A673 (cell line): ENCODE results near the gene ACP1. TPM values are rescaled to one million over a fixed set of nuclear protein-coding genes. Genes with fewer than 3 reads are reported as not detected.

ENCODE experiments used
- BruUV-seq: library from RNA; stranded (reverse); fragments of 400-500 nt; replicated peaks from 2 replicates; lab custom pipeline; 2021; lab: Mats Ljungman, UMichigan
- CTCF ChIA-PET: fragments of 300-600 bp; sonication (Branson Sonifier 250); formaldehyde crosslinking; loops from one replicate; lab custom pipeline; 2022; ENCODE audit warnings: antibody characterized with exemption; lab: Charles Lee
- POLR2A ChIA-PET: fragments of 300-600 bp; sonication (Branson Sonifier 250); formaldehyde crosslinking; loops from one replicate; lab custom pipeline; 2022; ENCODE audit warnings: antibody characterized with exemption; ENCODE audit not compliant: low non-redundant PET; lab: Charles Lee
- DNase-seq: peaks from one replicate; pipeline ENCODE4 v3.0.0-alpha.2; 2015; ENCODE audit warnings: low spot score
- H3K27ac ChIP-seq: fragments of 200-600 bp; sonication (generic); 2 replicates; pipeline ENCODE4 v1.5.1; 2016; ENCODE audit warnings: mixed run types, low read depth, mild to moderate bottlenecking, mixed read lengths, antibody characterized with exemption, low read length; ENCODE audit not compliant: poor library complexity, severe bottlenecking
- H3K27me3 ChIP-seq: fragments of 200-600 bp; sonication (generic); replicated peaks from 2 replicates; pipeline ENCODE4 v1.6.1; 2017; ENCODE audit warnings: mixed run types, low read depth, mild to moderate bottlenecking, mixed read lengths, antibody characterized with exemption, low read length; ENCODE audit not compliant: insufficient read depth, poor library complexity
- H3K36me3 ChIP-seq: fragments of 200-600 bp; sonication (generic); 2 replicates; pipeline ENCODE4 v1.6.1; 2016; ENCODE audit warnings: mixed run types, mild to moderate bottlenecking, mixed read lengths, antibody characterized with exemption, low read length; ENCODE audit not compliant: insufficient read depth, poor library complexity, severe bottlenecking
- H3K4me1 ChIP-seq: fragments of 200-600 bp; sonication (generic); 2 replicates; pipeline ENCODE4 v1.6.1; 2017; ENCODE audit warnings: mixed run types, mild to moderate bottlenecking, mixed read lengths, antibody characterized with exemption, low read length; ENCODE audit not compliant: insufficient read depth, poor library complexity, severe bottlenecking
- H3K4me3 ChIP-seq: fragments of 200-600 bp; sonication (generic); 2 replicates; pipeline ENCODE4 v1.5.1; 2016; ENCODE audit warnings: low read depth, mixed run types, mild to moderate bottlenecking, mixed read lengths, low read length; ENCODE audit not compliant: poor library complexity, severe bottlenecking
- H3K9me3 ChIP-seq: fragments of 200-600 bp; sonication (generic); 2 replicates; pipeline ENCODE4 v1.6.1; 2016; ENCODE audit warnings: mixed run types, low read depth, mild to moderate bottlenecking, mixed read lengths, antibody characterized with exemption, low read length; ENCODE audit not compliant: poor library complexity, severe bottlenecking
- CTCF ChIP-seq: fragments of 300-800, 200-600 bp; sonication (generic); conservative IDR thresholded peaks from 2 replicates; pipeline ENCODE4 v1.5.1; 2017; ENCODE audit warnings: low read depth, mild to moderate bottlenecking, antibody characterized with exemption, low read length, moderate library complexity, mixed read lengths
- EZH2 ChIP-seq: fragments of 200-600 bp; sonication (generic); IDR thresholded peaks from 2 replicates; pipeline ENCODE4 v1.6.1; 2017; ENCODE audit warnings: borderline replicate concordance, low read depth, mild to moderate bottlenecking, mixed read lengths, antibody characterized with exemption, low read length; ENCODE audit not compliant: poor library complexity, severe bottlenecking
- intact Hi-C: fragments of 100-400 bp; cut with micrococcal nuclease; formaldehyde crosslinking; loops from one replicate; pipeline ENCODE4 v1.10.0; 2022; ENCODE audit not compliant: unreplicated experiment
- total RNA-seq: library from RNA; stranded (reverse); gene quantifications from 2 replicates; pipeline ENCODE4 v1.2.3, GENCODE V29; 2021

ACP1 gene
- total RNA-seq, 1 experiment from 2014 or later, result 161 TPM

GRCh38 chr2:279366-279765, 14.6 kb downstream of the ACP1 start:
- Histone ChIP-seq H3K27me3 (no peaks in the 10 kb centered on the region), H3K4me3 (no peak overlapping the region), H3K9me3 (no peaks in the 10 kb centered on the region), H3K4me1 (no peaks in the 10 kb centered on the region), H3K36me3 (peaks cover 66% of the 10 kb centered on the region), H3K27ac (no peak overlapping the region)
- no peak for DNase-seq
- ChIA-PET CTCF (no interaction called here), POLR2A (no interaction called here)
- BruUV-seq, result no TSS peak
- no peak for TF ChIP-seq EZH2
- TF ChIP-seq CTCF, result no peak
- intact Hi-C loops, result no loop called here

DNA sequence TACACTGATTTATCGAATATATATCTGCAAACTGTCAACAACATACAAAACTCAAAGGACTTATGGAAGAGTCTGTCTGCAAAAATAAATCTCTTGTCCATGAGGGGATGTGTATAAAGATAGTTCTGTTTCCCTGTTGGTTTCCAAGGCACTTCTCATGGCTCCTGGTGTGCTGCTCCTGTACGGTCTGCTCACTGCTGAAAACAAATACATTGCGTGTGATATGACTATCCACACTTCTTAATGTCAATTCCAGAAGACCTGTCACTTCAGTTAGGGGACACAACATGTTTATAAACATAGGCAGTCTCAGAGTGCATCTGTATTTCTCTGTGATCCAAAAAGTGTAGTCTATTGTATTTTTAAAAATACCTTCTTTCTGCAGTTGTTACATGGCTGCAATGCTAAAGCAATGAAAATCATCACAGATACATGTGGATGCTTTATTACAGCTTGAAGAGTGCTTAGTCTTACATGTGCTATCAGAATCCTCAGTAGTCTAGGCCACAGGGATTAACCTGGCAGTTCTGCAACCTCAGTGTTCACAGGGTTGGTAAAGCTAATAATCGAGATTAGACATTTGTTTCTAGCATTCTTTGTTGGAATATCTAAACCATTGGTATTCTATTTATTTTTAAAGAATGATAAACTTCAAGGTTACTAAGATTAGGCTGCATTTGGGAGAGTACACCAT, 15.4 kb downstream of the ACP1 start:
- Histone ChIP-seq H3K27ac (no peak overlapping the region), H3K27me3 (no peaks in the 10 kb centered on the region), H3K36me3 (peaks cover 59% of the 10 kb centered on the region), H3K4me3 (no peak overlapping the region), H3K9me3 (no peaks in the 10 kb centered on the region), H3K4me1 (no peaks in the 10 kb centered on the region)
- no peak for TF ChIP-seq CTCF
- no peak for TF ChIP-seq EZH2
- no TSS peak for BruUV-seq
- ChIA-PET CTCF (no interaction called here), POLR2A (no interaction called here)
- no peak for DNase-seq
- intact Hi-C loops, result no loop called here

- Histone ChIP-seq H3K4me3 (no peak overlapping the region), H3K36me3 (peaks cover 53% of the 10 kb centered on the region), H3K4me1 (no peaks in the 10 kb centered on the region), H3K27me3 (no peaks in the 10 kb centered on the region), H3K9me3 (no peaks in the 10 kb centered on the region), H3K27ac (no peak overlapping the region)
- no TSS peak for BruUV-seq
- ChIA-PET CTCF (no interaction called here), POLR2A (no interaction called here)
- TF ChIP-seq EZH2 (no peak), CTCF (no peak)
- intact Hi-C loops, result no loop called here
- no peak for DNase-seq
Measured at GRCh38 chr2:280650-281110, 15.9 kb downstream of the ACP1 start.
